Measurements from ENCODE around the gene CDK4. TPM values are rescaled to one million over a fixed set of nuclear protein-coding genes. Genes with fewer than 3 reads are reported as not detected.
A peak's percentile ranks its signal among the peaks of the same experiment; 100 is the strongest.

The CDK4 gene
- total RNA-seq, 1 experiment from 2014 or later, result 210 TPM

DNA sequence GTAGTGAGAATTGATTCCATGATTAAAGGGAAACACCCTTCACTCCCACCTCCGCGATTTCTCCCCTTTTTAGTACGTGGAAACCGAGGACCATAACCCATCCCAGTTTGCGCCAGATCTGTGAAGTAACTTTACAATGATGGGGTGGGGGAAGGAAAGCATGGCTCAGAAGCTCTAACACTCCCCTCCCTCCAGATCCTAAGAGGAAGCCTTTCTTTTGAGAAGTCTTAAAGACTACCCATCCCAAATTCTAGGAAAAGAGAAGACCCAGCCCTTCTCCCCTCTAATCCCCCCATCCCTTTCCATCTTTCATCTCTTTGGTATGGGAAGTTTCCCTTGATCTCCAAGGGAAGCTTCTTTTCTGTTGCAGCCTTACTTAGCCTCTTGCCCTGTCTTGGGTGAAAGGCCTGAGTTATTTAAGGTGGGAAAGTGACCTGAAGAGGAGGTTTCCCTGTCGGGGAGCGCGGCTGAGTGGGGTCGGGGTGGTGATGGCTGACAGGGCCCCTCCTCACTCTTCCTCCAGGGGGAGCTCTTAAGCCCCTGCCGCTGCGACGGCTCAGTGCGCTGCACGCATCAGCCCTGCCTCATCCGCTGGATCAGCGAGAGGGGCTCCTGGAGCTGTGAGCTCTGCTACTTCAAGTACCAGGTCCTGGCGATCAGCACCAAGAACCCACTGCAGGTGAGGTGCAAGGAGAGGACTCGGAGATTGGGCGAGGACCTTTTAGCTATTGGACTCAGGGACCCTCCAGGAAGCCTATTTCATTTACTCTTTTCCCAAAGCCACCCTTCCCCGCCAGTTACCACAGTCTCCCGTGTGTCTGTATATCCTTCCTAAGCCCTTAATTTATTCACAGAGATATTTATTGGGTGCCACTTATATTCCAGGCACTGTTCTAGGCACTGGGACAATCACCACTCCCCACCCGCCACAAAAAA, 4.6 kb upstream of the CDK4 start:
- ChIA-PET POLR2A (interaction anchor here (0.5 to 1.0 kb wide), 3 partner anchors 8 to 16 kb away, joined by 3 read pairs; partner anchors contain the start of genes EEF1AKMT3 and METTL1), CTCF (interaction anchor here (0.6 to 2.0 kb wide), 4 partner anchors 8 to 229 kb away, joined by 4 to 8 read pairs (median 6); partner anchors contain the start of genes CYP27B1 and TSPAN31)
- DNase-seq, result peak in 1 of 2 experiments; percentile 52
- Mint-ChIP-seq H3K36me3 (ENCODE audit: insufficient read depth, unreplicated experiment) (peaks cover 21% of the 10 kb centered on the region), H3K4me1 (ENCODE audit: low read depth, unreplicated experiment) (peaks cover 20% of the 10 kb centered on the region), H3K27ac (ENCODE audit: unreplicated experiment) (no peak overlapping the region), H3K27me3 (ENCODE audit: insufficient read depth, unreplicated experiment) (no peaks in the 10 kb centered on the region), H3K9me3 (ENCODE audit: unreplicated experiment) (no peaks in the 10 kb centered on the region), H3K4me3 (ENCODE audit: unreplicated experiment) (peak overlapping the region; percentile 82)
- H3K4me1 ChIP-seq, result 0 out of 2 replicates have a peak, but pooled peaks cover 12% of the 10 kb centered on the region
- peak overlapping the region; percentile 67 for H3K4me3 ChIP-seq (ENCODE audit: low read depth, low read length)
- H3K9me3 ChIP-seq, result no peaks in the 10 kb centered on the region
- intact Hi-C loops (cut with micrococcal nuclease; ENCODE audit: unreplicated experiment), result no loop called here
- BruUV-seq (replicated peaks), result no TSS peak
- no peaks in the 10 kb centered on the region for H3K27me3 ChIP-seq (replicated peaks; ENCODE audit: control insufficient read depth, insufficient read depth, low read length)
- TF ChIP-seq, protein P1, sequence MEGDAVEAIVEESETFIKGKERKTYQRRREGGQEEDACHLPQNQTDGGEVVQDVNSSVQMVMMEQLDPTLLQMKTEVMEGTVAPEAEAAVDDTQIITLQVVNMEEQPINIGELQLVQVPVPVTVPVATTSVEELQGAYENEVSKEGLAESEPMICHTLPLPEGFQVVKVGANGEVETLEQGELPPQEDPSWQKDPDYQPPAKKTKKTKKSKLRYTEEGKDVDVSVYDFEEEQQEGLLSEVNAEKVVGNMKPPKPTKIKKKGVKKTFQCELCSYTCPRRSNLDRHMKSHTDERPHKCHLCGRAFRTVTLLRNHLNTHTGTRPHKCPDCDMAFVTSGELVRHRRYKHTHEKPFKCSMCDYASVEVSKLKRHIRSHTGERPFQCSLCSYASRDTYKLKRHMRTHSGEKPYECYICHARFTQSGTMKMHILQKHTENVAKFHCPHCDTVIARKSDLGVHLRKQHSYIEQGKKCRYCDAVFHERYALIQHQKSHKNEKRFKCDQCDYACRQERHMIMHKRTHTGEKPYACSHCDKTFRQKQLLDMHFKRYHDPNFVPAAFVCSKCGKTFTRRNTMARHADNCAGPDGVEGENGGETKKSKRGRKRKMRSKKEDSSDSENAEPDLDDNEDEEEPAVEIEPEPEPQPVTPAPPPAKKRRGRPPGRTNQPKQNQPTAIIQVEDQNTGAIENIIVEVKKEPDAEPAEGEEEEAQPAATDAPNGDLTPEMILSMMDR (IDR thresholded peaks at IDR 0.05; ENCODE audit: insufficient read depth in 1 of 2, low read depth in 1 of 2, low read length in 1 of 2, severe bottlenecking in 1 of 2, unreplicated experiment in 1 of 2), result peak; percentile 41 to 53
- H3K36me3 ChIP-seq (ENCODE audit: control insufficient read depth, insufficient read depth, low read length), result no peaks in the 10 kb centered on the region

DNA sequence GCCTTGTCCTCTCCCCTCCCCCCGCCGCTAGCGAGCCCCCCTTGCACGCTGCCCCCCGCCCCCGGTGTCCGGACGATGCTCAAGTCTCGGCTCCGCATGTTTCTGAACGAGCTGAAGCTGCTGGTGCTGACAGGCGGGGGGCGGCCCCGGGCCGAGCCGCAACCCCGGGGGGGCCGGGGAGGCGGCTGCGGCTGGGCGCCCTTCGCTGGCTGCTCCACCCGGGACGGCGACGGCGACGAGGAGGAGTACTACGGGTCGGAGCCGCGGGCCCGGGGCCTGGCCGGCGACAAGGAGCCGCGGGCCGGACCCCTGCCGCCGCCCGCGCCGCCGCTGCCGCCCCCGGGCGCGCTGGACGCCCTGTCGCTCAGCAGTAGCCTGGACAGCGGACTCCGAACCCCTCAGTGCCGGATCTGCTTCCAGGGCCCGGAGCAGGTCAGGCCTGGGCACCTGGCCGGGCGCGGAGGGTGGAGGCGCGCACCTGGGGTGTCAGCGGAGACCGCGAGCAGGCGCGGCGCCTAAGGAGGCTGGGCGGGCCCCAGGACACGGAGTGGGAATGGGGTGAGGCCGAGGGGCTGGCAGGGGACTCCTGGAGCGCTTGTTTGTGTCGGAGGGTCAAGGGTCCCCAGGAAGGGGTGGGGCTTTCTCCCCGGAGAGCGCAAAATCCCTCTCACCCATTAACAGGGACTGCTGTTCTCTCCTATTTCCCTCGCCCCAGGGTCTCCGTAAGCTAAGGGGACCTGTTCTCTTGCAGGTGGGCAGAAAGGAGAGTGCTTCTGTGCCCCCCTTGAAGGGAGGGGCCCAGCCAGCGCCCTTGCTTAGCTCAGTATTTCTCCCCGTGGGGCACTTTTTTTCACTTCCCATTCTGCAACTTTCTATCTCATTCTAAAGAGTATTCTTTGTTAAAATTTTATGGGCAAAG, 3.6 kb upstream of the CDK4 start:
- ChIA-PET POLR2A (interaction anchor here (0.9 kb wide), 1 partner anchor 10 kb away, joined by 3 read pairs; no protein-coding TSS in a partner anchor), CTCF (interaction anchor here (0.9 to 2.0 kb wide), 3 partner anchors 8 to 11 kb away, joined by 3 to 8 read pairs (median 8); partner anchors contain the start of gene CYP27B1)
- Mint-ChIP-seq H3K9me3 (ENCODE audit: unreplicated experiment) (no peaks in the 10 kb centered on the region), H3K4me1 (ENCODE audit: low read depth, unreplicated experiment) (peaks cover 27% of the 10 kb centered on the region), H3K4me3 (ENCODE audit: unreplicated experiment) (peak overlapping the region; percentile 82), H3K27ac (ENCODE audit: unreplicated experiment) (no peak overlapping the region), H3K36me3 (ENCODE audit: insufficient read depth, unreplicated experiment) (peaks cover 31% of the 10 kb centered on the region), H3K27me3 (ENCODE audit: insufficient read depth, unreplicated experiment) (no peaks in the 10 kb centered on the region)
- H3K4me1 ChIP-seq, result peaks cover 16% of the 10 kb centered on the region; the same call in 1 of the 2 replicates
- TF ChIP-seq, protein P1 (IDR thresholded peaks at IDR 0.05; ENCODE audit: insufficient read depth in 1 of 2, low read depth in 1 of 2, low read length in 1 of 2, severe bottlenecking in 1 of 2, unreplicated experiment in 1 of 2), result no peak
- H3K36me3 ChIP-seq (ENCODE audit: control insufficient read depth, insufficient read depth, low read length), result no peaks in the 10 kb centered on the region
- H3K27me3 ChIP-seq (replicated peaks; ENCODE audit: control insufficient read depth, insufficient read depth, low read length), result no peaks in the 10 kb centered on the region
- no TSS peak for BruUV-seq (replicated peaks)
- no peaks in the 10 kb centered on the region for H3K9me3 ChIP-seq
- intact Hi-C loops (cut with micrococcal nuclease; ENCODE audit: unreplicated experiment), result no loop called here
- H3K4me3 ChIP-seq (ENCODE audit: low read depth, low read length), result peak overlapping the region; percentile 67
- DNase-seq, result peak; percentile 60 to 64

DNA sequence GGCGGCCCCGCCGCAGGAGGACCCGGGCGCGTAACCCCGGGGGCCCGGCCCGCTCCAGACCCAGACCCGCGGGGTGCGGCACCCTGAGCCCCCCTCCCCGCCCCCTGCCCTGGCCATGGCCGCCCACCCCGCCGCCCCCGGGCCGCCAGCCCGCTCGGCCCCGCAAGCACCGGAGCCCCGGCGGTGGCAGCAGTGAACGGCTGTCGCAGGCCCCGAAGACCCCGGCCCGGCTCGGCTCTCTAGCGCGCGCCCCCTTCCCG, 3.0 kb upstream of the CDK4 start:
- CTCF ChIA-PET, result interaction anchor here (2.0 kb wide), 1 partner anchor 10 kb away, joined by 8 read pairs; no protein-coding TSS in a partner anchor
- BruUV-seq (replicated peaks), result no TSS peak
- Histone ChIP-seq H3K36me3 (ENCODE audit: control insufficient read depth, insufficient read depth, low read length) (peaks cover 3% of the 10 kb centered on the region; the same call in 1 of the 2 replicates), H3K4me1 (peaks cover 16% of the 10 kb centered on the region; the same call in 1 of the 2 replicates), H3K9me3 (no peaks in the 10 kb centered on the region), H3K4me3 (ENCODE audit: low read depth, low read length) (peak overlapping the region; percentile 67), H3K27me3 (replicated peaks; ENCODE audit: control insufficient read depth, insufficient read depth, low read length) (no peaks in the 10 kb centered on the region)
- Mint-ChIP-seq H3K4me3 (ENCODE audit: unreplicated experiment) (peak overlapping the region; percentile 82), H3K9me3 (ENCODE audit: unreplicated experiment) (no peaks in the 10 kb centered on the region), H3K4me1 (ENCODE audit: low read depth, unreplicated experiment) (peaks cover 27% of the 10 kb centered on the region), H3K36me3 (ENCODE audit: insufficient read depth, unreplicated experiment) (peaks cover 37% of the 10 kb centered on the region), H3K27me3 (ENCODE audit: insufficient read depth, unreplicated experiment) (no peaks in the 10 kb centered on the region), H3K27ac (ENCODE audit: unreplicated experiment) (no peak overlapping the region)
- intact Hi-C loops (cut with micrococcal nuclease; ENCODE audit: unreplicated experiment), result no loop called here
- TF ChIP-seq, protein P1 (IDR thresholded peaks at IDR 0.05; ENCODE audit: insufficient read depth in 1 of 2, low read depth in 1 of 2, low read length in 1 of 2, severe bottlenecking in 1 of 2, unreplicated experiment in 1 of 2), result no peak
- DNase-seq, result no peak
- POLR2A ChIA-PET, result no interaction called here
